LNCAP (cell line): ENCODE results near the gene TLR9.

Source experiments
- TF ChIP-seq, protein P1 (sequence below): fragments of 450-650 bp; IDR thresholded peaks from 2 replicates; pipeline ENCODE4 v1.5.1; 2017; ENCODE audit warnings: mild to moderate bottlenecking

Gene TLR9

DNA sequence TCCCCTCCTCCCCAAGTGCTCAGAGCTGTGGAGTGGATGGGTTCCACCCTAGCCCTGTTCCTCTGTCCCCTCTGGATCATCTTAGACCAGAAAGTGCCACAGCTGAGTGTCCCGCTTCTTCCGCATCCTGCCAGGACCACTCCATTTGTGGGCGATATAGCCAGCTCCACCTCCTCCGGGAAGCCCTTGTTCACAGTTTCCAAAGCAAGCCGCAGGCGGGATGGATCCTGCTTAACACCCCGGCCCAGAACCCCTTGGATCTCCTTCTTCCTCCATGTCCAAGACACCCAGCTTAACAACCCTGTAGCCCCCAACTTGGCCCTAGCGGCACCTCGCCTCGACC, 28.0 kb downstream of the TLR9 start:
- TF ChIP-seq, protein P1, sequence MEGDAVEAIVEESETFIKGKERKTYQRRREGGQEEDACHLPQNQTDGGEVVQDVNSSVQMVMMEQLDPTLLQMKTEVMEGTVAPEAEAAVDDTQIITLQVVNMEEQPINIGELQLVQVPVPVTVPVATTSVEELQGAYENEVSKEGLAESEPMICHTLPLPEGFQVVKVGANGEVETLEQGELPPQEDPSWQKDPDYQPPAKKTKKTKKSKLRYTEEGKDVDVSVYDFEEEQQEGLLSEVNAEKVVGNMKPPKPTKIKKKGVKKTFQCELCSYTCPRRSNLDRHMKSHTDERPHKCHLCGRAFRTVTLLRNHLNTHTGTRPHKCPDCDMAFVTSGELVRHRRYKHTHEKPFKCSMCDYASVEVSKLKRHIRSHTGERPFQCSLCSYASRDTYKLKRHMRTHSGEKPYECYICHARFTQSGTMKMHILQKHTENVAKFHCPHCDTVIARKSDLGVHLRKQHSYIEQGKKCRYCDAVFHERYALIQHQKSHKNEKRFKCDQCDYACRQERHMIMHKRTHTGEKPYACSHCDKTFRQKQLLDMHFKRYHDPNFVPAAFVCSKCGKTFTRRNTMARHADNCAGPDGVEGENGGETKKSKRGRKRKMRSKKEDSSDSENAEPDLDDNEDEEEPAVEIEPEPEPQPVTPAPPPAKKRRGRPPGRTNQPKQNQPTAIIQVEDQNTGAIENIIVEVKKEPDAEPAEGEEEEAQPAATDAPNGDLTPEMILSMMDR = no peak

DNA sequence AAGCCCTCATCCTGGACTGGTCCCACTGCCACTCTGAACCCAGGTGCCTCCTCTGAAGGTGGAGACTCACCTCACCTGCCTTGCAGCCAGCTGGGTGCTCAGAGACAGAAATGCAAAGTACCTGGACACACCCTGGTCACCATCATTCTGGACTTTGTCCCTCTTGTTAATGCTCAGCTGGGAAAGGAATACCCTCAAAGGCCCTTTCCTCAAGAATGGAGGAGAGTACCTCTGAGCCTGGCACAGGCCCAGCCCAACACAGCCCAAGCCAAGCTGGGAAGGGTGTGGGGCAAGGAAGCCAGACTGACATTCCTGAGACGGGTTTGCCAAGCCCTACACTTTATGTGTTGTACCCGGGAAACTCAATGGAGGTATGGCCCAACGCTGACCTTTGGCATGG, 28.5 kb downstream of the TLR9 start:
- TF ChIP-seq, protein P1 = no peak

DNA sequence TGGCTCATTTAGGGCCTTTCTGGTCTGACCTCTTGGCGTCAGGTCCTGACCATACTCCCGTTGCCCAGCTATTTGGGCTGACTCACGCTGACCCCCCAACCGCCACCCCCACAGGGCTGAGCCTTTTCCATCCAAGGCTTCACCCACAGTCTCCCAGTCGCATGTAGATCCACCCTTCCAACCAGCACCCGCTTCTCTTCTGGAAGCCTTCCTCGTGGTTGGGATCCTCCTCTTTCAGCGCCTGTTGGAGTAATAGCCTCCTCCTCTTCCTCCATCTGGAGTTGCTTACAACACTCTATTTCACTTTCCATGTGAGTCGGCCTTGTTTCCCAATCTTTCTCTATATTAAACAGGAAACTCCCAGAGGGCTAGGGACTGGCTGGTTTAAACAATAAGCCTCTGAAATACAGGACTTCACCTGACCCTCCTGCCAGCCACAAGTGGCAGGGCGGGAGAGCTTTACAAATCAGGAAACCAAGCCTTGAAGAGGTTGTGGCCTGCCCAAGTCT, 29.6 kb downstream of the TLR9 start:
- TF ChIP-seq, protein P1 = no peak

DNA sequence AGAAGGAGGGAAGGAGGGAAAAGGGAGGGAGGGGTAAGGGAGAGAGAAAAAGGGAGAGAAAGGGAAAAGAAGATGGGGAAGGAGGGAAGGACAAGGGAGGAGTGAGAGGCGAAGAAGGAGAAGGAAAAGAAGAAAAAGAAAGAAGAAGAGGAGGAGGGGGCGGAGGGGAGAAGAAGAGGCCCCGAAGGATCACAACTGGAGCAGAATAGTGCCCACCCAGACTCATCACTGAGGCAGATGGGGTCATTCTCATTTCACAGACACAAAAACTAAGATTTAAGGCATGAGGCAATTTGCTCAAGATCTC, 30.2 kb downstream of the TLR9 start:
- TF ChIP-seq, protein P1 = no peak

DNA sequence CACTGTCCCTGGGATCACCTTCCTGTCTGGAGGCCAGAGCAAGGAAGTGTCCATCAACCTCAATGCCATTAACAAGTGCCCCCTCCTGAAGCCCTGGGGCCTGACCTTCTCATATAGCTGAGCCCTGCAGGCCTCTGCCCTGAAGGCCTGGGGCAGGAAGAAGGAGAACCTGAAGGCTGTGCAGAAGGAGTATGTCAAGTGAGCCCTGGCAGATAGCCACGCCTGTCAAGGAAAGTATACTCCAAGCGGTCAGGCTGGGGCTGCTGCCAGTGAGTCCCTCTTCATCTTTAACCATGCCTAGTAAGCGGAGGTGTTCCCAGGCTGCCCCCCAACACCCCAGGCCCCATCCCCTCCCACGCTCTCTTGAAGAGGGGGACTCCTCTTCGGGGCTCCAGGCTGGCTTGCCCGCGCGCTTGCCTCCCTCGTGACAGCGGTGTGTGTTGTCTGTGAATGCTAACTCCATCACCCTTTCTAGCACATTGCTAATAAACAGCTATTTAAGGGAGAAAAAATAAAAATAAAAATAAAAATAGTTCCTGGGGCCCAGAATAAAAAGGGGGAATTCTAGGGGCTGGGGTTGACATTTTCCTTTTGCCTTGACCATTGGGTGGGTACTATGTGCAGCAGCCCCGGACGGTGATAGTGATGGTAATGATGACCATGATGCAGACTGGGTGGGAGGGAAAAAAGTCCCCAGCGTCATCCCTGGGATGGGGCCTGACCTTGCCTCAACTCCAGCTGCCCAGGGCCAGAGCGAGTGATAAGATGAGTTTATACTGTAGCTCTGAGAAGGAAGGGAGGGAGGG, 30.8 kb downstream of the TLR9 start:
- TF ChIP-seq, protein P1 = no peak

DNA sequence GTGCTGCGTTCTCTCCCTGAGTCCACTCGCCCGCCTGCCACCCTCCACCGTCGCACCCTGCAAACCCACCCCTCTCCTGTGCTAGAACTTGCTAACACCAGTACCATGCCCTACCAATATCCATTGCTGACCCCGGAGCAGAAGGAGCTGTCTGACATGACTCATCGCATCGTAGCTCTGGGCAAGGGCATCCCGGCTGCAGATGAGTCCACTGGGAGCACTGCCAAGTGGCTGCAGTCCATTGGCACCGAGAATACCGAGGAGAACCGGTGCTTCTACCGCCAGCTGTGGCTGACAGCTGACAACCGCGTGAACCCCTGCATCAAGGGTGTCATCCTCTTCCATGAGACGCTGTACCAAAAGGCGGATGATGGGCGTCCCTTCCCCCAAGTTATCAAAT, 32.4 kb downstream of the TLR9 start:
- TF ChIP-seq, protein P1 = no peak

DNA sequence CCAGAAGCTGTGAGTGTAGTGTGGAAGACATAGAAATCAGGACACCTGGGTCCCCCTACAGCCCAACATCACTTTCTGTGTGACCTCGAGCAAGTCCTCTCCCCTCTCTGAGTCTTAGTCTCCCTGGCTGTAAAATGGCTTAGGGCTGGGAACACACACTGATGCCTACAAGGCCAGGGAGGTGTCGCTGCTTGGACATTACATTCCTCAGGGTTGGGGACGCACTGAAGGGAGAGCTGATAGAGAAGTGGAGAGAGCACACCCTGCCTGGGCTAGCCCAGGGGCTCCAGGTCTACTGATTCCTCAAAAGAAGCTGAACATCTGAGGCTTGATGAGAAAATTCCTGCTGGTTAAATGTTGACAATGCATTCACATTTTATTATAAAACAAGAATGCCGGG, 33.8 kb downstream of the TLR9 start:
- TF ChIP-seq, protein P1 = no peak
